DOHH2 (cell line): ENCODE measurements around the gene MPRIP.

Experiments used
- EZH2phosphoT487 ChIP-seq: fragments of 200-600 bp; sonication (generic); IDR thresholded peaks from 2 replicates; pipeline ENCODE4 v1.6.1; 2017; ENCODE audit warnings: borderline replicate concordance, mild to moderate bottlenecking, antibody characterized with exemption, low read length, moderate library complexity, mixed read lengths
- TF ChIP-seq, protein P1 (sequence below): fragments of 200-600 bp; sonication (generic); IDR thresholded peaks from one replicate; pipeline ENCODE4 v1.5.1; 2014; ENCODE audit warnings: antibody characterized with exemption, mild to moderate bottlenecking, low read depth, low read length; ENCODE audit not compliant: poor library complexity, severe bottlenecking

DNA sequence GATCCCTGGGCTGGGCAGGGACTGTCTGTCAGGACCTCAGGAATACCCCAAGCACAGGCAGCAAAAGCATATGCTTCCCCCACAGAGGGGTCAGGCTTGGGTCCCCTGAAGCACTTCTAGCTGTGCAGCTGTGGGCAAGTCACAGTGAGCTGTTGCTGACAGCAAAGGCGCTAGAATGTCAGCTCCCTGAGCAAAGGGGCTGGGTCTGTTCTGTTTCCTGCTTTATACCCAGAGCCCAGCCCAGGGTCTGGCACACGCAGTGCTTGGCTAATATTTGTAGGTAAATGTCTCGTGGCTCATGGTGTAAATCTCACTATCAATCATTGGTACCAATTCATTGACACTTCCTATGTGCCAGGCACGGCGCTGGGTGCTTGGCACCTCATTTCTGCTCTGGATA, 16.6 kb upstream of the MPRIP start:
- TF ChIP-seq, protein P1, sequence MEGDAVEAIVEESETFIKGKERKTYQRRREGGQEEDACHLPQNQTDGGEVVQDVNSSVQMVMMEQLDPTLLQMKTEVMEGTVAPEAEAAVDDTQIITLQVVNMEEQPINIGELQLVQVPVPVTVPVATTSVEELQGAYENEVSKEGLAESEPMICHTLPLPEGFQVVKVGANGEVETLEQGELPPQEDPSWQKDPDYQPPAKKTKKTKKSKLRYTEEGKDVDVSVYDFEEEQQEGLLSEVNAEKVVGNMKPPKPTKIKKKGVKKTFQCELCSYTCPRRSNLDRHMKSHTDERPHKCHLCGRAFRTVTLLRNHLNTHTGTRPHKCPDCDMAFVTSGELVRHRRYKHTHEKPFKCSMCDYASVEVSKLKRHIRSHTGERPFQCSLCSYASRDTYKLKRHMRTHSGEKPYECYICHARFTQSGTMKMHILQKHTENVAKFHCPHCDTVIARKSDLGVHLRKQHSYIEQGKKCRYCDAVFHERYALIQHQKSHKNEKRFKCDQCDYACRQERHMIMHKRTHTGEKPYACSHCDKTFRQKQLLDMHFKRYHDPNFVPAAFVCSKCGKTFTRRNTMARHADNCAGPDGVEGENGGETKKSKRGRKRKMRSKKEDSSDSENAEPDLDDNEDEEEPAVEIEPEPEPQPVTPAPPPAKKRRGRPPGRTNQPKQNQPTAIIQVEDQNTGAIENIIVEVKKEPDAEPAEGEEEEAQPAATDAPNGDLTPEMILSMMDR: no peak
- no peak for TF ChIP-seq EZH2phosphoT487
